Measurements from ENCODE around the gene GAK. TPM values are rescaled to one million over a fixed set of nuclear protein-coding genes. Genes with fewer than 3 reads are reported as not detected.

GAK gene
- total and polyA plus RNA-seq, 4 donors: 27.4 to 69.7 (median 47.0) TPM

- Histone ChIP-seq H3K4me1 (ENCODE audit: control insufficient read depth in 4 of 4, insufficient read depth in 4 of 4, low read length in 3 of 4) (no peaks in the 10 kb centered on the region), H3K27me3 (ENCODE audit: control insufficient read depth in 4 of 4, insufficient read depth in 4 of 4, low read length in 3 of 4) (no peaks in the 10 kb centered on the region), H3K9me3 (ENCODE audit: control insufficient read depth in 4 of 4, low read length in 3 of 4) (no peaks in the 10 kb centered on the region), H3K27ac (ENCODE audit: low read depth in 1 of 2, low read length in 2 of 2) (no peak overlapping the region), H3K9ac (ENCODE audit: low read depth in 1 of 2, low read length in 2 of 2) (no peak overlapping the region), H3K36me3 (ENCODE audit: control insufficient read depth in 4 of 4, insufficient read depth in 3 of 4, low read depth in 1 of 4, low read length in 3 of 4) (peaks cover 11 to 61% (median 24%) of the 10 kb centered on the region in 4 donors), H3K4me3 (ENCODE audit: low read depth in 1 of 3, low read length in 3 of 3) (no peak overlapping the region)
- DNase-seq (ENCODE audit: low spot score): no peak
- TF ChIP-seq GABPA (IDR thresholded peaks at IDR 0.05 in 1 of 2, conservative IDR thresholded peaks at IDR 0.05 in 1 of 2): no peak
- no peak for TF ChIP-seq JUND (IDR thresholded peaks at IDR 0.05)
- TF ChIP-seq FOXA2 (IDR thresholded peaks at IDR 0.05): no peak
- no peak for TF ChIP-seq NR2F2 (IDR thresholded peaks at IDR 0.05)
- no peak for TF ChIP-seq HNF4A (conservative IDR thresholded peaks at IDR 0.05)
- TF ChIP-seq ZBTB33 (IDR thresholded peaks at IDR 0.05): no peak
- TF ChIP-seq, protein P1, sequence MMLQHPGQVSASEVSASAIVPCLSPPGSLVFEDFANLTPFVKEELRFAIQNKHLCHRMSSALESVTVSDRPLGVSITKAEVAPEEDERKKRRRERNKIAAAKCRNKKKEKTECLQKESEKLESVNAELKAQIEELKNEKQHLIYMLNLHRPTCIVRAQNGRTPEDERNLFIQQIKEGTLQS (IDR thresholded peaks at IDR 0.05): no peak
- TF ChIP-seq RXRA (IDR thresholded peaks at IDR 0.05): no peak
- TF ChIP-seq, protein P2, sequence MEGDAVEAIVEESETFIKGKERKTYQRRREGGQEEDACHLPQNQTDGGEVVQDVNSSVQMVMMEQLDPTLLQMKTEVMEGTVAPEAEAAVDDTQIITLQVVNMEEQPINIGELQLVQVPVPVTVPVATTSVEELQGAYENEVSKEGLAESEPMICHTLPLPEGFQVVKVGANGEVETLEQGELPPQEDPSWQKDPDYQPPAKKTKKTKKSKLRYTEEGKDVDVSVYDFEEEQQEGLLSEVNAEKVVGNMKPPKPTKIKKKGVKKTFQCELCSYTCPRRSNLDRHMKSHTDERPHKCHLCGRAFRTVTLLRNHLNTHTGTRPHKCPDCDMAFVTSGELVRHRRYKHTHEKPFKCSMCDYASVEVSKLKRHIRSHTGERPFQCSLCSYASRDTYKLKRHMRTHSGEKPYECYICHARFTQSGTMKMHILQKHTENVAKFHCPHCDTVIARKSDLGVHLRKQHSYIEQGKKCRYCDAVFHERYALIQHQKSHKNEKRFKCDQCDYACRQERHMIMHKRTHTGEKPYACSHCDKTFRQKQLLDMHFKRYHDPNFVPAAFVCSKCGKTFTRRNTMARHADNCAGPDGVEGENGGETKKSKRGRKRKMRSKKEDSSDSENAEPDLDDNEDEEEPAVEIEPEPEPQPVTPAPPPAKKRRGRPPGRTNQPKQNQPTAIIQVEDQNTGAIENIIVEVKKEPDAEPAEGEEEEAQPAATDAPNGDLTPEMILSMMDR (IDR thresholded peaks at IDR 0.05; ENCODE audit: low read depth, low read length, missing input control): no peak
- no peak for TF ChIP-seq RAD21 (IDR thresholded peaks at IDR 0.05)
- TF ChIP-seq EGR1 (IDR thresholded peaks at IDR 0.05; ENCODE audit: low read depth in 2 of 2): no peak
- TF ChIP-seq FOXA1 (IDR thresholded peaks at IDR 0.05): no peak
- TF ChIP-seq MAX (IDR thresholded peaks at IDR 0.05): no peak
- TF ChIP-seq, protein P3, sequence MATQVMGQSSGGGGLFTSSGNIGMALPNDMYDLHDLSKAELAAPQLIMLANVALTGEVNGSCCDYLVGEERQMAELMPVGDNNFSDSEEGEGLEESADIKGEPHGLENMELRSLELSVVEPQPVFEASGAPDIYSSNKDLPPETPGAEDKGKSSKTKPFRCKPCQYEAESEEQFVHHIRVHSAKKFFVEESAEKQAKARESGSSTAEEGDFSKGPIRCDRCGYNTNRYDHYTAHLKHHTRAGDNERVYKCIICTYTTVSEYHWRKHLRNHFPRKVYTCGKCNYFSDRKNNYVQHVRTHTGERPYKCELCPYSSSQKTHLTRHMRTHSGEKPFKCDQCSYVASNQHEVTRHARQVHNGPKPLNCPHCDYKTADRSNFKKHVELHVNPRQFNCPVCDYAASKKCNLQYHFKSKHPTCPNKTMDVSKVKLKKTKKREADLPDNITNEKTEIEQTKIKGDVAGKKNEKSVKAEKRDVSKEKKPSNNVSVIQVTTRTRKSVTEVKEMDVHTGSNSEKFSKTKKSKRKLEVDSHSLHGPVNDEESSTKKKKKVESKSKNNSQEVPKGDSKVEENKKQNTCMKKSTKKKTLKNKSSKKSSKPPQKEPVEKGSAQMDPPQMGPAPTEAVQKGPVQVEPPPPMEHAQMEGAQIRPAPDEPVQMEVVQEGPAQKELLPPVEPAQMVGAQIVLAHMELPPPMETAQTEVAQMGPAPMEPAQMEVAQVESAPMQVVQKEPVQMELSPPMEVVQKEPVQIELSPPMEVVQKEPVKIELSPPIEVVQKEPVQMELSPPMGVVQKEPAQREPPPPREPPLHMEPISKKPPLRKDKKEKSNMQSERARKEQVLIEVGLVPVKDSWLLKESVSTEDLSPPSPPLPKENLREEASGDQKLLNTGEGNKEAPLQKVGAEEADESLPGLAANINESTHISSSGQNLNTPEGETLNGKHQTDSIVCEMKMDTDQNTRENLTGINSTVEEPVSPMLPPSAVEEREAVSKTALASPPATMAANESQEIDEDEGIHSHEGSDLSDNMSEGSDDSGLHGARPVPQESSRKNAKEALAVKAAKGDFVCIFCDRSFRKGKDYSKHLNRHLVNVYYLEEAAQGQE (IDR thresholded peaks at IDR 0.05): no peak
- 92% methylated on average over 11 of the region's 11 CpGs for WGBS
Measured at GRCh38 chr4:857461-857860, 74.7 kb downstream of the GAK start.

- Histone ChIP-seq H3K36me3 (ENCODE audit: control insufficient read depth in 4 of 4, insufficient read depth in 3 of 4, low read depth in 1 of 4, low read length in 3 of 4) (peaks cover 11 to 61% (median 26%) of the 10 kb centered on the region in 4 donors), H3K4me1 (ENCODE audit: control insufficient read depth in 4 of 4, insufficient read depth in 4 of 4, low read length in 3 of 4) (no peaks in the 10 kb centered on the region), H3K4me3 (ENCODE audit: low read depth in 1 of 3, low read length in 3 of 3) (no peak overlapping the region), H3K9ac (ENCODE audit: low read depth in 1 of 2, low read length in 2 of 2) (no peak overlapping the region), H3K27ac (ENCODE audit: low read depth in 1 of 2, low read length in 2 of 2) (no peak overlapping the region), H3K27me3 (ENCODE audit: control insufficient read depth in 4 of 4, insufficient read depth in 4 of 4, low read length in 3 of 4) (no peaks in the 10 kb centered on the region), H3K9me3 (ENCODE audit: control insufficient read depth in 4 of 4, low read length in 3 of 4) (no peaks in the 10 kb centered on the region)
- 94% methylated on average over 3 of the region's 3 CpGs for WGBS
- TF ChIP-seq, protein P1 (IDR thresholded peaks at IDR 0.05): no peak
- TF ChIP-seq RAD21 (IDR thresholded peaks at IDR 0.05): no peak
- no peak for TF ChIP-seq FOXA2 (IDR thresholded peaks at IDR 0.05)
- TF ChIP-seq SP1 (IDR thresholded peaks at IDR 0.05): no peak
- TF ChIP-seq, protein P2 (IDR thresholded peaks at IDR 0.05; ENCODE audit: low read depth, low read length, missing input control): no peak
- no peak for TF ChIP-seq JUND (IDR thresholded peaks at IDR 0.05)
- no peak for TF ChIP-seq MAX (IDR thresholded peaks at IDR 0.05)
- no peak for TF ChIP-seq EGR1 (IDR thresholded peaks at IDR 0.05; ENCODE audit: low read depth in 2 of 2)
- TF ChIP-seq NR2F2 (IDR thresholded peaks at IDR 0.05): no peak
- no peak for TF ChIP-seq RXRA (IDR thresholded peaks at IDR 0.05)
- no peak for TF ChIP-seq YY1 (IDR thresholded peaks at IDR 0.05)
- DNase-seq (ENCODE audit: low spot score): no peak
Measured at GRCh38 chr4:856225-856901, 75.8 kb downstream of the GAK start.
